Stimulated activated CD8-positive, alpha-beta memory T cell treated with anti-CD3 and anti-CD28 coated beads, Interleukin-12 subunit alpha, Interleukin-12 subunit beta, amount 100 ng/mL, for 1 hour (primary cell): Measurements from ENCODE around the gene ZBTB12.
A peak's percentile ranks its signal among the peaks of the same experiment; 100 is the strongest.
"Not testable (repeated sequence)": the region's sequence is repeated elsewhere in the genome, so short reads cannot be mapped to it uniquely, and the experiment has no call there.

ENCODE experiments used
- DNase-seq: peaks from one replicate; pipeline ENCODE4 v3.0.0-alpha.2; 2020; ENCODE audit warnings: low read depth

The ZBTB12 gene

DNA sequence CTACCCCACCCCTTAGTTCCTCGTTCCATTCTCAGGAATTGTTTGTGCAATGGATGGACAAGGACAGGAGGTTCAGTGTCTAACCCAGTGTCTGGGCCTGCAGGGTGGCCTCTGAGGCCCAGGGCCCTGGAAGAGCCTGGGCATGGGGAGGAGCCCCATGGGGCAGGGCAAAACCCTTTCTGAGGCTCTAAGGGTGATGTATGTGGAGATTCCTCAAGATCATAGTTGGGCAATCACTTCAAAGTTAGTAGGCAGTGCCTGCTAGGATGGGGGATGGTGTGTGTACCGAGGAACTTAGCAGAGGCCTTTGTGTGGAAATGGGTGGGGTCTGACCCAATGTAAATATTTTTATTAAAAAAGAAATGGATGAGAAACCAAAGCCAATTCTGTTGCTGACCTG, 18.9 kb upstream of the ZBTB12 start:
- no peak for DNase-seq

DNA sequence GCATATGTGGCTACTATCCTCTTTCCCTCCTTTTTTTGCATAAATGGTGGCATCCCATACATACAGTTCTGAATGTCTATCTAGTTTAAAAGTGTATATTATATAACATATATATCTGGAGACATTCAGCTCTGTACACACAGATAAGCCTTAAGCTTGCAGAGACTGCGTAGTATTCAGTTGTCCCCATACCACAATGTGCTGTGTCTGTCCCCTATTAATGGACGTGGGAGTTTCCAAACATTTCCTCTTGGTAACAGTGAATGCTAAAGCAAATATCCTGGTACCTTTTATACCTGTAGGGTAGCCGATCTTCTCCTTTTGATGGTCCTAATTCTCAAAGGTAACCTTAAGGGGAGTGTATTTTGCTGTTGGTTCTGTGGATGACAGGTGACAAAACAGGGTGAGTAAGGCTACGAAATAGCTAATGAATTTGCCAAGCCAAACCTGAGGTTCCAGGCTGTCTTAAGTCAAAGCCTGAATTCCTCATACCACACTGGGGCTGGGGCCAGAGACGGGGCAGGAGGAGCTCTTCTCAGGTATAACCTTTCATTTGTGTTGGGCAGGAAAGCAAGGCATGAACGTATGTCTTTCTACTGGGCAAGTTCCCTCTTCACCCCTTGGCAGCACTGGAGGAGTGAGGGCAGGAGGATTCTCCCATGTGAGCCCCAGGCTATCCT, 17.9 kb upstream of the ZBTB12 start:
- DNase-seq: no peak

DNA sequence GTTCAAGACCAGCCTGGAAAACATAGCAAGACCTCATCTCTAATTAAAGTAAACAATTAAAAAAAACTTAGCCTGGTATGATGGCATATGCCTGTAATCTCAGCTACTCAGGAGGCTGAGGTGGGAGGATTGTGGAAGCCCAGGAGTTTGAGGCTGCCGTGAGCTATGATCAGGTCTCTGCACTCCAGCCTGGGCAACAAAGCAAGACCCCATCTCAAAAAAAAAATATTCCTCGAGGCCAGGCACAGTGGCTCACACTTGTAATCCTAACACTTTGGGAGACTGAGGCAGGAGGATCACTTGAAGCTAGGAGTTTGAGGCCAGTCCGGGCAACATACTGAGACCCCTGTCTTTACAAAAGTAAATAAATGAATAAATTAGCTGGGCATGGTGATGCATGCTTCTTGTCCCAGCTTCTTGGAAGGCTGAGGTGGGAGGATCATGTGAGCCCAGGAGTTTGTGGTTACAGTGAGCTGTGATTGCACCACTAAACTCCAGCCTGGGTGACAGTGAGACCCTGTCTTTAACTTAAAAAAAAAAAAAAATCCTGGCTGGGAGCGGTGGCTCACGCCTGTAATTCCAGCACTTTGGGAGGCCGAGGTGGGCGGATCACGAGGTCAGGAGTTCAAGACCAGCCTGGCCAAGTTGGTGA, 16.3 kb upstream of the ZBTB12 start:
- no peak for DNase-seq

DNA sequence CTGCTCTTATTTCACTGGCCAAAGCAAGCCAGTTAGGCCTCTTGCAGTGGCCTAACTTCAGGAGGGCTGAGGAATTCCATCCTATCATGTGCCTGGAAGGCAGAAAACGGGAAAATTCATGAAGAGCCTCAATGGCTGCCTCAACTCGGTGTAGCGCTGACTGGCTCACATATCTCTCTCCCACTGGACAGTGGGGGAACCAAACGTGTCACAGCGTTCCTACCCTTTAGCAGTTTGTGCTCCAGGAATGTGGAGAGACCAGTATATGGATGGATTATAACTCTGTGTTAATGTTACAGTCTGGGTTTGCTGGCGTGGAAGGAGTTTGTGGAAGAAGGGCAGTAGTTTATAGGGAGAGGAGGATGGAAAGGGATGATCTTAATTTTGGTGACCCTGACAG, 13.9 kb upstream of the ZBTB12 start:
- DNase-seq: no peak

DNA sequence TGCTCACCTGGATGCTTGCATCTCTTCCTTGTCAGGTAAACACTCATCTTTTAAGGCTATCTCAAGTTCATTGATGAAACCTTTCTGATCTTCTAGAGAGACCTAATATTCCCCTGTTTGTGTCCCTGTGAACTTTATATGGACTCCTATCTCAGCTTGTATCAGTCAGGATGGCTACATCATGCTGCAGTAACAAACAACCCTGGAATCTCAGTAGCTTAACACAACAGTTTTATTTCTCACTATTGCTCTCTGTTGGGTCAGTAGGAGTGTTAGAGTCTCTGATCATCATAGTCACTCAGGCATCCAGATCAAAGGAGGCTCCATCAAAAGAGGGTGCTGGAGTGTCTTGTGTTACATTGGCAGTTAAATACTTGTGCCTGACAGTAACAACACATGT, 13.5 kb upstream of the ZBTB12 start:
- no peak for DNase-seq

DNA sequence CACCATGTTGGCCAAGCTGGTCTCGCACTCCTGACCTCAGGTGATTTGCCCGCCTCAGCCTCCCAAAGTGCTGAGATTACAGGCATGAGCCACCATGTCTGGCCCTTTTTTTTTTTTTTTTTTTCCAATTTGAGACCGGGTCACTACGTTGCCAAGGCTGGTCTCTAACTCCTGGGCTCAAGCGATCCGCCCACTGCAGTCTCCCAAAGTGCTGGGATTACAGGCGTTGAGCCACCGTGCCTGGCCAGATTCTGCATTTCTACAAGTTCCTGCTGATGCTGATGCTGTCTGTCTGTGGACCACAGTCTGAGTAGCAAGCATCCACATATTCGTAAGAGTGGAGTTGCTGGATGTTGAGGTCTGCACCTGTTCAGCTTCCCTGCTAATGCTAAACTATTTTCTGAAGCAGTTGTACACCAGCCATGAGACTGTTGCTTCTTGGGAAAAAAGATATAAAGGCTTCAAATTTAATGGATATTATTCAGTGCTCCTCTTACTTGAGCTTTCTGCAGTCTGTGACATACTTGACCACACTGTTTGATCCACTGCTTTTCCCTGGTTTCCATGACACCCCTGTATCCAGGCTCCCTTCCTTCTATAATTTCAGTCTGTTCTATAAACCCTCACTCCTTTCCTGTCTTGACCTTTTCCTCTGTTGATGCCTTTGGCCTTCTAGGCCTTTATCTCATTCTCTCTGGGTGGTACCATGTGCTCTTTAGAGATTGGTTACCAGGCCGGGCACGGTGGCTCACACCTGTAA, 10.1 kb upstream of the ZBTB12 start:
- DNase-seq: no peak

DNA sequence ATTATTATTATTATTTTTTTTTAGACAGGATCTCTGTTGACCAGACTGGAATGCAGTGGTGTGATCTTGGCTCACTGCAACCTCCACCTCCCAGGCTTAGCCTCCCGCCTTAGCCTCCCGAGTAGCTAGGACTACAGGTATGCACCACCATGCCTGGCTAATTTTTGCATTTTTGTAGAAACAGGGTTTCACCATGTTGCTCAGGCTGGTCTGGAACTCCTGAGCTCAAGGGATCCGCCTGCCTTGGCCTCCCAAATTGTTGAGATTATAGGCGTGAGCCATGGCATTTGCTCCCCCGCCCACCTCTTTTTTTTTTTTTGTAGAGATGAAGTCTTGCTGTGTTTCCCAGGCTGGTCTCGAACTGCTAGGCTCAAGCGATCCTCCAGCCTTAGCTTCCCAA, 7.4 kb upstream of the ZBTB12 start:
- not testable (repeated sequence) for DNase-seq

DNA sequence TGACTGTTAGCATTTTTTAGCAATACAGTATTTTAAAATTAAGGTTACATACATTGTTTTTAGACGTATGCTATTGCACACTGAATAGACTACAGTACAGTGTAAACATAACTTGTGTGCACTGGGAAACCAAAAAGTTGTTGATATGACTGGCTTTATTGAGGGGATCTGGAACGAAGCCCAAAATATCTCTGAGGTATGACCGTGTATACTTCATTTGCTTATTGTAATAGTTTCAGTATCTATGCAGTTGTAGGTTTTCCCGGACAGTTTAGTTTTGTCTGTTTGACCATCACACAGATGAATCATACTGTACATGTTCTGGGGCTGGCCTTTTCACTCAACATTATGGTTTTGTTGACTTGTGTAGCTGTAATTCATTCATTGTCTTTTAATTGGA, 6.9 kb upstream of the ZBTB12 start:
- no peak for DNase-seq

DNA sequence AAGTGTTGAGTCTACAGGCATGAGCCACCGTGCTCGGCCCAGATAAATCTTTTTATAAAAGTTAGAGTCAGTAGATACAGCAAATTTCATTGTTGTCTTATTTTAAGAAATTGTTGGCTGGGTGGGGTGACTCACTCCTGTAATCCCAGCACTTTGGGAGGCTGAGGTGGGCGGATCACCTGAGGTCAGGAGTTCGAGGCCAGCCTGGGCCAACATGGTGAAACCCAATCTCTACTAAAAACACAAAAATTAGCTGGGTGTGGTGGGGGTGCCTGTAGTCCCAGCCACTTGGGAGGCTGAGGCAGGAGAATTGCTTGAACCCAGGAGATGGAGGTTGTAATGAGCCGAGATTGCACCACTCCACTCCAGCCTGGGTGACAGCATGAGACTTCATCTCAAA, 6.4 kb upstream of the ZBTB12 start:
- DNase-seq: not testable (repeated sequence)

DNA sequence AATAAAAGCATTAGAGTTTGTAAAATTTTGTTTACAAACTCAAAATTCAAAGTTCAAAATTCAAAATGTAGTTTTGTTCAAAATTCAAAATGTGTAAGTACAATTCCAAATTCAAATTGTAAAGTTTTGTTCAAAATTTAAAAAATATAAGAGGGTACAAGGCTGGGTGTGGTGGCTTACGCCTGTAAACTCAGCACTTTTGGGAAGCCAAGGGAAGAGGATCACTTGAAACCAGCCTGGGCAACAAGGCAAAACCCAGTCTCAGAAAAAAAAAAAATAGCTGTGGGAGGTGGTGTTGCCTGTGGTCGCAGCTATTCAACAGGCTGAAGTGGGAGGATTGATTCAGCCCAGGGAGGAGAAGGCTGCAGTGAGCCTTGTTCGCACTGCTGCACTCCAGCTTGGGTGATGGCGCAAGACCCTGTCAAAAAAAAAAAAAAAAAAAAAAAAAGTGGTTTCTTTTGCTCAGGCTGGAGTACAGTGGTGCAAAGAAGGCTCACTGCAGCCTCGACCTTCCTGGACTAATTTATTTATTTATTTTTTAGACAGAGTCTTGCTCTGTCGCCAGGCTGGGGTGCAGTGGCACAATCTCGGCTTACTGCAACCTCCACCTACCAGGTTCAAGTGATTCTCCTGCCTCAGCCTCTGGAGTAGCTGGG, 5.4 kb upstream of the ZBTB12 start:
- no peak for DNase-seq

DNA sequence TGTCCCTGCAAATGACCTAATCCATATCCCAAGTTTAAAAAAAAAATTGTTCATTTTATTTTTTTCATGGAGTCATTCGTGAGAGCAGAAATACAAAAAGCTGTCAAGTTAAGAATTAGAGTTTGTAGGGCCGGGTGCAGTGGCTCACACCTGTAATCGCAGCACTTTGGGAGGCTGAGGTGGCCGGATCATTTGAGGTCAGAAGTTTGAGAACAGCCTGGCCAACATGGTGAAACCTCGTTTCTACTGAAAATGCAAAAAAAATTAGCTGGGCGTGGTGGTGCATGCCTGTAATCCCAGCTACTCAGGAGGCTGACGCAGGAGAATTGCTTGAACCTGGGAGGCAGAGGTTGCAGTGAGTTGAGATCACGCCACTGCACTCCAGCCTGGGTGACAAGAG, 4.8 kb upstream of the ZBTB12 start:
- not testable (repeated sequence) for DNase-seq

DNA sequence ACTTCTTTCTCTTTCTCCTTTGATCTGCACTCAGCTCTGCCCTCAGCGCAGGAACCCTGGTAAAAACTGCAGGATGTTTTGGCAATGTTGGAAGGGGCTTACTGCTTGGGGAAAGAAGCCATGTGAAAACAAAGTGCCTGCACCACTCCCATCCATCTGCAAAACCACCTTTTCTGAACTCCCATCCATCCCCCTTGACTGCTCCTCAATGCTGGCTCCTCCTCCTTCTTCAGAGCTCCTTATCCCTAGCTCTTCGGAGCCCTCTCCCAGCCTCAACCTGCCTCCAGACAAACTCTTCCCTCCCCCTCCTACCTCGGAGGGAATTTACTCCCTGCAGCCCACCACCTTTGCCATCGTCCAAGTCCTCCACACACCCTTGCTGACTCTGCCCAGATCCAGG, 4.2 kb upstream of the ZBTB12 start:
- DNase-seq: no peak

DNA sequence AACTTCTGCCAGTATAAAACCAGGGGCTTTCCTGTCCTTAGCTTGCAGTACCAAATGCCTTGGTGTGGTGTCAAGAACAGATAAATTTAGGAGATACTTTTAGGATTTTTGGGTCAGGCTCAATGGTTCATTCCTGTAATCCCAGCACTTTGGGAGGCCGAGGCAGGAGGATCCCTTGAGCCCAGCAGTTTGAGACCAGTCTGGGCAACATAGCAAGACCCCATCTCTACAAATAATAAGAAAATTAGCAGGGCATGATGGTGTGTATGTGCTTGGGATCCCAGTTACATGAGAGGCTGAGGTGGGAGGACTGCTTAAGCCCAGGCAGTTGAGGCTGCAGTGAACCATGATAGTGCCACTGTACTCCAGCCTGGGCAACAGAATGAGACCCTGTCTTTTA, 3.2 kb upstream of the ZBTB12 start:
- no peak for DNase-seq

DNA sequence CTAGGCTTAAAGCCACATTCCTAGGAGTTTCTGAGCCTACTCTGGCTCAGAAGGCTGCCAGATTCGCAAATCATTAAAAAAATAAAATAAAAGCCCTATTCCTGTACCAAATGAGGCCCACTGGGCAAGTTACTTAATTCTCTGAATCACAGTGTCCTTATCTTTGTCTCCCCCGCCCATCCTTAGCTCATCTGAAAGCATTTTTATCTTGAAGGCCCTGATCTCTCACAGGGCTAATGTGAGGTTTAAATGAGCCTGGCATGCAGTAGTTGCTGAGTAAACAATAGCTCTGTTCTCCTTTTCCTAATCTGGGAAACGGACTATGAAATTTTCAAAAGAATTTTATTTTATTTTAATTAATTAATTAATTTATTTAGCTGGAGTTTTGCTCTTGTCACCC, 2.1 kb upstream of the ZBTB12 start:
- no peak for DNase-seq

DNA sequence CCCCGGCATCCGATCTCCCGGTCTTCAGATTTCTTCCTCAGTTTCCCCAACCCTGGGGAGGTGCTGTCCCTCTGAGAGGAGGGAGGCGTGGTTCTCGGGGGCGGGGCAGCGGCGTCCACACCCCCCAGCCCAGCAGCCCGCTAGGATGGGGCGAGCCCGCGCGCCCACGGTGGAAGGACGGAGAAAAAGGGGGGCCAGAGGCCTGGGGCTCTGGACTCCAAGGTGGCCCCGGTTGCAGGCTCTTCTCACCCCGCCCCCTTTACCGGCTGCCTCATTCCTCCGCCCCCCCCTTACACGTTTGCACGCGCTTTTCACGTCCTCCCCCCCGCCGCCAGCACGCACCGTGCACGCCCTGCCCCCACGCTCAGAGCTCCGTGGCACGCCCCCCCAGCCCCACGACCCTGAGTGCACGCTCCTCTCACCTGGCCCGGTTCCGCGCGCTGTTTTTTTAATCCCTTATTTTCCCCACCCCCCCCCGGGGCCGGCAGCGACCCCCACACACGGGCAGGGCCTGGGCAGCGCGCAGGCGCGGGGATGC, 402 bp downstream of the ZBTB12 start:
- DNase-seq: peak; percentile 42

DNA sequence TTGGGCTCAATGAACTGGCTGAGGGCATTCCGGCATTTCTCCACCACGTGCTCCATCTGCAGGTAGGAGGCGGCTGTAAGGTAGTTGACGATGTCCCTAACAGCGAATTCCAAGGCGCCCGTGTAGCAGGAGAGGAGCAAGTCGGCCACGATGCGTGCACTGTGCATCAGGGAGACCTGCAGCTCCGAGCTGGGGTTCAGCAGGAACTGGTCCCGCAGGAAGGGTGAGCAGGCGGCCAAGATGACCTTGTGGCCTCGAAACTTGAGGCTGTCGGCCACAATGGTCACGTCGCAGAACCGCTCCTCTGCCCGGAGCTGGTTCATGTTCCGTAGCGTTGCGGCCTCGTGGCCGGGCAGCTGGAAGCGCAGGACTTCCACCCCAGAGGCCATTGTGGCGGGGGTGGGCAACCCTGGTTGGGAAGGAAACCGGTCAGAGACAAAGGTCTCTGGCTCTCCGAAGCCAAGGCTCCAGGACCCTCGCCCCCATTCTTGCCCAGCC, 920 bp downstream of the ZBTB12 start:
- DNase-seq: no peak

DNA sequence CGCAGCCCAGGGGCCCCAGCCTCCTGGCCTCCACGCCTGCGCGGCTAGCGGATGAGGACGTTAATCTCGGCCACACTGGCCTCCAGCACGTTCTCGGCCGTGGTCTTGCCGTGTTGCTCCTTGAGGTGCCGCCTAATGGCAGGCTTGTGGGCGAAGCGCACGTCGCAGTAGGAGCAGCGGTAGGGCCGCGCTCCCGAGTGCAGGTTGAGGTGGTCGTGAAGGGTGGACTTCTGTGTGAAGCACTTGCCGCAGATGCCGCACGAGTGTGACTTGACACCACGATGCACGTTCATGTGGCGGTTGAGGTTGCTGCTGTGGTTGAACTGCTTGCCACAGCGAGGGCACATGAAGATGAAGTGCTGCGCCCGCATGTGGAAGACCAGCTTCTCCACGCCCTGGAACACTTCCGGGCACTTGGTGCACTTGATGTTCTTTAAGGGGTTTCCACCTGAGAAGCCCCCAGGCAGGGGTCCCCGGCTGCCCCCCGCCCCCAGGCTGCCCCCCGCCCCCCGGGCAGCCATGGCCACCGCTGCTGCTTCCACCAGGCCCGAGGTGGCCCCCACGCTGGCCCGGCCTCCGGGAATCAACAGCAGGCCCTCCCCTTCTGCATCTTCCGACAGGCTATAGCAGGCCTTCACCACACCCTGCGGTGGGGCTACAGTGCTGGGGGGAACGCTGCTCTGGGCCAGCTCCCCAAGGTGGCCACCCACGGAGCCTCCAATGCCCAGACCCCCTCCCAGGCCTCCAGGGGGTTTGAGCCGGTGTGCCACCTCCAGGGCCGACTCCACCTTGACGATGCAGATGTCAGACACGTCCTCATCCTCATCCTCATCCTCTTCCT, 1.8 kb downstream of the ZBTB12 start:
- DNase-seq: no peak

DNA sequence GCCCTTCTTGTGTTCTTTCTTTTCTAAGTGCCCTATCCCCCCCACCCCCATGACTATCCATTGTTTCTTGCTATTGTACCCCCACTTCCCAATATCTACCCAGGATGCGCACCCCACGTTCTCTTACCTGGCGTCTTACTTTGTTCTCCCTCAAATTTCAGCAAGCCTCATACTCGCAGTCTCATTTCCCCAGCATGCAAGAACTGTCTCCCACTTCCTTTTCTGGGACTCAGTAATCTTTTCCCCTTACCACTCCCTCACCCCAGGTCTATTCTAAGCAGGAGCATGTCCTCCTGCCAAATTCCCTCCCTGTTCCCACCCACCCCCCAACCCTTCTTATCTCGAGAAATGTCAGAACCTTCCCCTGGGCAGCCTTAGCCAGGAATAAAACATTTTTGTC, 2.7 kb downstream of the ZBTB12 start:
- no peak for DNase-seq

DNA sequence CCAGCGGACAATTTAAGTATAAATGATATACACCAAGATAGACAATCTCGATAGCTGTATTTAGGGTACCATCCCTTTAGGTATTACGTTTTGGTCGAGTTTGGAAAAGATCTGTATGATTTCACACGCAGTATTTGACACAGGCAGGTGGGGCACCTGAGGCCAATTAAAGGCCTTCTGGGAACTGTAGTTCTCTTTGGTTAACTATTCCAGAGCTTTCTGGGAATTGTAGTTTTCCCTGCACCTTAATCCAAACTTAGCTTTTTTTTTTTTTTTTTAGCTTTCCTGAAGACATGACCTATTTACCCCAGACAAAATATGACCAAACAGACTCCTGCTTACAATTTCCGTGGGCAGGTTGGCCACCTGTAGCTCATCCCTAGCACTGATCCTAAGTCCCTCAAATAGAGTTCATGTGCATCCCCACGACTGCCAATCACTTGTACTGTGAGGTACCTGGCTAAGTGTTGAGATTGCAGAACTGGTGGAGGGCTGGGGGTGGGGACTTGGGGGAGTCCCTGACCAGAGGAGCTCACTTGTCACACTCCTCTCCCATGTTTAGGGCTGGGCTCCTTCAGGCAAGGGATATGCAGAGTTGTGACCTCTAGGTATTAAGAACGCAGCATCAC, 3.4 kb downstream of the ZBTB12 start:
- no peak for DNase-seq

DNA sequence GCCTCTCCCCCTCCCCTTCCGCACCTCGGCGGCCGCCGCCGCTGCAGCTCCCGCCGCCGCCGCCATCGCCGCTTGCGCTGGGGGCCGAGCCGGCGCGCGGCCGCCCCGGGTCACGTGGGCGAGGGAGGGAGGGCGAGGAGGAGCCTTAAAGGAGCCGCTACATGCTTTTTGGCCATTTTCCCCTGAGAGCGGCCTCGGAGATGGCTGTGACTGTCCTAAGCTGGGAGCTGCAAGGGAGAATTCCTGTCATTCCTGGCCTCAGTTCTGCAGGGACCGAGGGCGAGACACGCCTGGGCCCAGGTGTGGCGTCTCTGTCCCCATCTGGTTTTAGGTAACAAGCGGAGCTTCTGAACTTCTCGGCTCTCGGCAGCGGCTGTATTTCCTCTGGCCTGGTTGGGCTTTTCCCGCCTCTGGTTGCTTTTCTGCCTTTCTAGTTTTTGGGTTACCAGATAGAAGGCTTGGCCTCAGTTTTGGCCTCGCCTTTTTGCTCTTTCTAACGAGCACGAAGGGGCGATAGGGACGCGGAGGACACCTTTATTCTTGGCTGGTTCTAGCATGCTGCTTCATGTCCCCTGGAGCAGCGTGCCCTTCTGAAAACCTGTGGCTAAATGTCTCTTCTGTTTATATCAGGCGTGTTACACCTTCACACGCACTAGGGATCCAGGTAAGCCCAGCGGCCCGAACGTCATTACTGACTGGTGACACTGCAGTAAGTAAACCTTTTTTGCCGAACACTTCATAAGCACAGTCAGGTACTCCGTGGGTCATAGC, 4.1 kb downstream of the ZBTB12 start, which contains the start of gene EHMT2:
Gene EHMT2 (minus strand): TSS at position 87 of the 771 bp plus-strand sequence. CDS start 21 bp downstream, at position 66.
- DNase-seq: peak; percentile 72
